NCI-H2196 (cell line): ENCODE results near the gene VILL.
"Not testable (repeated sequence)": the region's sequence is repeated elsewhere in the genome, so short reads cannot be mapped to it uniquely, and the experiment has no call there.

Experiments
- DNase-seq: peaks from one replicate; lab custom pipeline; 2025; ENCODE audit not compliant: unreplicated experiment; lab: John Stamatoyannopoulos, UW

The VILL gene

GRCh38 chr3:37963016-37963415 is 27.6 kb upstream of the VILL start:
- no peak for DNase-seq

GRCh38 chr3:37963635-37964034 is 27.0 kb upstream of the VILL start:
- no peak for DNase-seq

- DNase-seq = no peak
Measured at GRCh38 chr3:37964146-37964545, 26.4 kb upstream of the VILL start.

- no peak for DNase-seq
Measured at GRCh38 chr3:37964716-37965115, 25.9 kb upstream of the VILL start.

GRCh38 chr3:37967260-37967881 is 23.2 kb upstream of the VILL start:
- peak; percentile 9 for DNase-seq

- DNase-seq = no peak
Measured at GRCh38 chr3:37968199-37968598, 22.4 kb upstream of the VILL start.

GRCh38 chr3:37968813-37969595 is 21.6 kb upstream of the VILL start:
- DNase-seq = no peak

- DNase-seq = no peak
Measured at GRCh38 chr3:37969596-37970100, 20.9 kb upstream of the VILL start.

GRCh38 chr3:37970802-37971201 is 19.8 kb upstream of the VILL start:
- DNase-seq = no peak

GRCh38 chr3:37971467-37971866 is 19.1 kb upstream of the VILL start:
- DNase-seq = no peak

- DNase-seq = not testable (repeated sequence)
Measured at GRCh38 chr3:37972056-37972455, 18.5 kb upstream of the VILL start.

- DNase-seq = no peak
Measured at GRCh38 chr3:37973246-37974054, 17.1 kb upstream of the VILL start.

- DNase-seq = no peak
Measured at GRCh38 chr3:37974121-37975083, 16.2 kb upstream of the VILL start.

GRCh38 chr3:37979541-37980461 is 10.8 kb upstream of the VILL start:
- DNase-seq = no peak

- no peak for DNase-seq
Measured at GRCh38 chr3:37980462-37981347, 9.9 kb upstream of the VILL start.

- no peak for DNase-seq
Measured at GRCh38 chr3:37981348-37981664, 9.3 kb upstream of the VILL start.

- no peak for DNase-seq
Measured at GRCh38 chr3:37982331-37982730, 8.3 kb upstream of the VILL start.

- DNase-seq = no peak
Measured at GRCh38 chr3:37984051-37984450, 6.5 kb upstream of the VILL start.

GRCh38 chr3:37984596-37984995 is 6.0 kb upstream of the VILL start:
- DNase-seq = no peak
